ENCODE measurements around the gene DLG5. TPM values are rescaled to one million over a fixed set of nuclear protein-coding genes. Genes with fewer than 3 reads are reported as not detected.
"Not testable (repeated sequence)": the region's sequence is repeated elsewhere in the genome, so short reads cannot be mapped to it uniquely, and the experiment has no call there.

Gene DLG5
- total RNA-seq, 1 experiment from 2014 or later, result 28.4 TPM

DNA sequence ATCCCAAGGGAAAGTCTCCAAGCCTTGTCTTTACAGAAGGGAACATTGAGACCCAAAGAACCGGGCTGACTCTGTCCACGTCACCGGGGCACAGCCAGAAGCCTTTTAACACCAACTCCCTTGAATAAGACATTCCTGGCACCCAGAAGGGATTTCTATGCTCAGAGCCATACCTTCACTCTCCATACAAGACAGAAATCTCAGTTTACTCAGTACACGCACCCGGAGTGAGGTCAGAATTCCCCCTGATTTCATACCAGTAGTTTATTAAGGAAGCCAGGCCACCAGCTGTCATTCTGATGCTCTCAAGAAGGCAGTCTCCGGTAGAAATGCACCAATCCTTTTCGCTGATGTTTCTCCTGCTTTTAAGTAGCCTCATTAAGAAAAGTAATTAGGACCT, 154.7 kb downstream of the DLG5 start:
- no peak for DNase-seq (ENCODE audit: low read depth)

DNA sequence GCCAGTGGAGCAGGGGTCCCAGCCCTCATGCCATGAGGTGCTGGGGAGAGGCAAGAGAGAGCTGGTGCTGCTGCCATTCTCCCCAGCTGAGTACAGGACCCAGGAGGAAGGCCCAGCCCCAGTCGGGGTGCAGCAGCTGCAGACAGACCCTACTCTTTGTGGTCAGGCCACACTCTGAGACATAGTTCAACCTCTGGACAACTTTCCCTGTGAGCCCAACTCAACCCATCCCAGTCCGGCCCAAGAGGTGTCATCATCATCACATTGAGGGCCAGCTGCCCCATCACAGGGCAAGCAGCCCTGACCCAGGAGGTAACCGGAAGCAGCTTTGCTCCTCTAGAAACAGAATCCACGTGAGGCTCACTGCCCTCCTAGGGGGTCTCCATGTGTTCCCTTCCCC, 155.1 kb downstream of the DLG5 start:
- DNase-seq (ENCODE audit: low read depth), result no peak

DNA sequence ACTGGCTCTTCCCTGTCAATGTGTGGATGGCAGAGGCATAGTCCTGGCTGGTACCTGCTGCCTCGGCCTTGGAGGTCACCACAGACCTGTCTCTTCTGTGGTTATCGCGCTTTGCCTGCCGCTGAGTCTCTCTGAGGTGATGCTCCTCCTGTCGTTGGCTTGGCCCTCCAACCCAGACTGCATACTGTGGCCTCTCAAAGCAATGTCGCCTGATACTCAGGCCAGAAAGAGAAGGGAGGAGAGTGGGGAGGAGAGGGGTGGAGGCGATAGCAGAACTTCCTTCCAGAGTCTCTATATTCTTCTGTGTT, 155.7 kb downstream of the DLG5 start:
- DNase-seq (ENCODE audit: low read depth), result no peak

- DNase-seq (ENCODE audit: low read depth), result no peak
Measured at GRCh38 chr10:77770081-77770867, 156.3 kb downstream of the DLG5 start.

DNA sequence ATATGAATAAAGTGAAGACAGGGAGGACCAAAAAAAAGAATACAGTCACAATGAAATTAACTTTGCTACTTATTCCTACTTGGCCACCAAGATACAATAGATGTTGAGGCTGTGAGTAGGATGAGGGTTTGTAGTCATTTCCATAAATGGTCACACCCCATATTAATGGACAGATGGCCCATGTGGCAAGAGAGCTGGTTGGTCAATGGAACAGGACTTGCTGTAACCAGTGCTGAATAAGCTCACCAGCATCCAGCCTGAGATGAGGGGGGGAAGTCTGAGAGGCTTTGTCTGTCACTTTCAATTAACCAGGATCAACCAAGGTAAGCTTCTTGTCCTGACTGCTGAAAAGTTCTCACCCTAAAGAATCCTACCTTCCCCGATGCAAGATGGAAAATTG, 158.5 kb downstream of the DLG5 start:
- DNase-seq (ENCODE audit: low read depth), result no peak

- peak; percentile 21 for DNase-seq (ENCODE audit: low read depth)
Measured at GRCh38 chr10:77763453-77764430, 162.8 kb downstream of the DLG5 start.

DNA sequence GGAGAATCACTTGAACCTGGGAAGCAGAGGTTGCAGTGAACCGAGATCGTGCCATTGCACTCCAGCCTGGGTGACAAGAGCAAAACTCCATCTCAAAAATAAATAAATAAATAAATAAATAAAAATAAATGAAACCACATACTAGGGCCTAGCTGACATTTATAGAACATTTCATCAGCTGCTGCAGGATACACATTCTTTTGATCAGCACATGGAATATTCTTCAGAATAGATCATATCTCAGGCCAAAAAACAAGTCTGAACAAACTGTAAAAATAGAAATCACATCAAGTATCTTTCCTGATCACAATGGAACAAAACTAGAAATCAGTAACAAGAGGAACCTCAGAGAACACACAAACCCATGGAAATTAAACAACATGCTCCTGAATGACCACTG, 168.1 kb downstream of the DLG5 start:
- not testable (repeated sequence) for DNase-seq (ENCODE audit: low read depth)

DNA sequence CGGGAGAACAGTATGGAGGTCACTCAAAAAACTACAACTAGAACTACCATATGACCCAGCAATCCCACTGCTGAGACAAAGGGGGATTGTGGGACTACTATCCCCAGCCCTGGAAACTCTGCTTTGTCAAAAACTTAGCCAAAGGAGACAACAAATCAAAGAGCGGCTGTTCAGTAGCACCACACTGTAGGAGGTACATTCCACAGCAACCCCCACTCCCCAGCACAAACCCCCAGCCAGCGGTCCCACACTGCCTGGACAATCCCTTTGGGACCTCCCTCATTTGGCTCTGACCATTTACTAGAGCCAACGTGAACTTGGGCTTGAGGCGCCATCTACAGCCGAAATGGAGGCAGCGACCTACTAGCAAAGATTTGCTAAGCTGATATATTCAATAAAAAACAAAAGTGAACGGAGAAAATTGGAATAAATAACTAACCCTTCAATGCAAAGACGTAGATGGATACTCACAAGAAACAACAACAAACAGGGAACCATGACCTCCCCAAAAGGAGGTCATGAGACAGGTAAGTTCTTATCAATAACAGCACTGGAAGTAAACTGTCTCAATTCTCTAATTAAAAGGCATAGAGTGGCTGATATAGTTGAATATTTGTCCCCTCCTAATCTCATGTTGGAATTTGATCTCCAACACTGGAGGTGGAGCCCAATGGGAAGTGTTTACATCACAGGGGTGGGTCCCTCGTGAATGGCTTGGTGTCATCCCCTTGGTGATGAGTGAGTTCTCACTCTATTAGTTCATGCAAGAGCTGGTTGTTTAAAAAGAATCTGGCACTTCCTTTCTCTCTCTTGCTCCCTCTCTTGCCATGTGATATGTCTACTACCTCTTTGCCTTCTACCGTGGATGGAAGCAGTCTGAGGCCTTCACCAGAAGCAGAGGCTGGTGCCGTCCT, 170.0 kb downstream of the DLG5 start:
- DNase-seq (ENCODE audit: low read depth), result peak; percentile 64

DNA sequence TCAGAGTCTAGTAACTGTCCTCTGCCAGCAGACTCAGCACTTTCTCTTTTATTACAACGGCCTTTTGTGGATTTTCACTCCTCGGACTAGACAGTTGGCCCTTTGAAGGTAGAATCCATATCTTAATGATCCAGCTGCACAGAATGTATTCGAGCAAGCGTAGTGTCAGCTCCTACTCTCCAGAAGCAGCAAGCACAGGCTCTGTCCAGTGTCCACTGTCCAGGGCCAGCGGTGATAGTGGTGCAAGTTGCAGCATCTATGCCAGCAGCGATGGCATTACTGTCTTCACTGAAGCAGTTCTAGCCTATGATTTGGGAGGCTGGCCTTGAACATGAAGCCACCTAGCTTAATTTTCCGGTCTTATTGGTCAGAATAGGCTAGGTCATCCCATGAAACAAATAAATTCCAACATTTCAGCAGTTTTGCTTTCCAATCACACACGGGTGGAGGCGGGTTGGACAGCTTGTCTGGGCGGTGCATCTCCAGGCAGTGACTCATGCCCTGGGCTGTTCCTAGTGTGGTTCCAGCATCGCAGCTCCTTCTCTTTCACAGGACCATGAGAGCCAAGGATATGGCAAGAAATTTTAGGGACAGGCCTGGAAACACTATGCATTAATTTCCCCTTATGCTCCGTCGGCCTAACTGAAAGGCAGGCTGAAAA, 180.4 kb downstream of the DLG5 start:
- peak; percentile 93 for DNase-seq (ENCODE audit: low read depth)

GRCh38 chr10:77744245-77744644, 182.3 kb downstream of the DLG5 start:
- no peak for DNase-seq (ENCODE audit: low read depth)

- no peak for DNase-seq (ENCODE audit: low read depth)
Measured at GRCh38 chr10:77742172-77742571, 184.4 kb downstream of the DLG5 start.

GRCh38 chr10:77741746-77742145, 184.8 kb downstream of the DLG5 start:
- no peak for DNase-seq (ENCODE audit: low read depth)

Small RNA genes within 50 kb of the gene (small RNA-seq; reads per million reads assigned to genes)
- gene RF00017, result not detected
- not detected for gene RN7SL284P
- gene RNU6-1266P, result not detected

Other genes with a start within 250 kb of the DLG5 start
- gene POLR3A, start 102.8 kb upstream of the DLG5 start, total RNA-seq (2014; rRNA removed; shearing (Covaris generic)), result 12.0 and 15.8 TPM in 2 replicates
- 3,014 and 3,294 TPM in 2 replicates for gene RPS24, start 107.1 kb upstream of the DLG5 start, total RNA-seq (2014; rRNA removed; shearing (Covaris generic))

Measured in HT1080 (cell line).